Measurements from ENCODE around the gene TRIM50. TPM values are rescaled to one million over a fixed set of nuclear protein-coding genes. Genes with fewer than 3 reads are reported as not detected.
"Not testable (repeated sequence)": the region's sequence is repeated elsewhere in the genome, so short reads cannot be mapped to it uniquely, and the experiment has no call there.

Gene TRIM50
- total RNA-seq, 1 donor from 2014 or later: 4.6 TPM

DNA sequence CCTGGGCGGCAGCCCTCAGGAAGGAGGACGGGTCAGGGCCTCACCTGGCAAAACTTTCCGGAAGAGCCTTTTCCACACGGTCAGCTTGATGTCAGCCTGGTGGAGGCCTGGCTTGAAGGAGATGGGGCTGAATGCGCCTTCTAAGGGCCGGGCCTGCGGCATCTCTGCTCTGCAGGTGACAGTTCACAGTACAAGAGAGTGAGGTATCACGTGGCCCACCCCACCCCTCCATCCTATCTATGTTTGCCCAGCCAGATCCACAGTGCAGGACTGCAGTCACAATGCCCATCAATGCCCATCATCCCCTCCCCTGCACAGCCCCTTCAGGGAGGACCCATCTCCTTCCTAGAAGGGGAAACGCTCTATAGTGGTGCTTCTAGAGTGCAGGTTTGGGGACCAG is 11.4 kb downstream of the TRIM50 start:
- TF ChIP-seq CTCF (conservative IDR thresholded peaks at IDR 0.05): no peak
- H3K27ac Mint-ChIP-seq: no peak overlapping the region
- H3K4me3 Mint-ChIP-seq: no peak overlapping the region
- no peaks in the 10 kb centered on the region for H3K4me1 Mint-ChIP-seq (ENCODE audit: unreplicated experiment)
- DNase-seq (ENCODE audit: extremely low spot score, unreplicated experiment): no peak
- H3K9me3 Mint-ChIP-seq: no peaks in the 10 kb centered on the region
- no peaks in the 10 kb centered on the region for H3K27me3 Mint-ChIP-seq
- no peaks in the 10 kb centered on the region for H3K36me3 Mint-ChIP-seq

GRCh38 chr7:73314271-73314670 is 13.6 kb downstream of the TRIM50 start:
- DNase-seq (ENCODE audit: extremely low spot score, unreplicated experiment): no peak
- TF ChIP-seq CTCF (conservative IDR thresholded peaks at IDR 0.05): no peak

DNA sequence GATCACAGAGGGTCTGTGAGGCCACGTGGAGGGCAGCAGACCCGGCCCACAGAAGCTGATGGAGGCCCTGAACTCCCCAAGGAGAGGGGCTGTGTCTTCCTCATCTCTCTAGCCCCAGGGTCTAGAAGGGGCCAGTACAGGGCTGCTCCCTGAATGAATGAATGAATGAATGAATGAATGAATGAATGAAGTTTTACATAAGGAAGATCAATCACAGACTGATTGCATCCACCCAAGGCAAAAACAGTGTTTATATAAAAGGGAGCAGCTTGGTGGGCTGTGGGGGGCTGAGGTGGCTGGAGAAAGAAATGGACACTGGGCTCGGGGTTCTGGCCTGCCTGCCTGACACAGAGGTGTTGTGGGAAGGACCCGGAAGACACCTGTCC is 14.4 kb downstream of the TRIM50 start:
- TF ChIP-seq CTCF (conservative IDR thresholded peaks at IDR 0.05): no peak
- Mint-ChIP-seq H3K9me3 (no peaks in the 10 kb centered on the region), H3K36me3 (no peaks in the 10 kb centered on the region), H3K27ac (no peak overlapping the region), H3K4me1 (ENCODE audit: unreplicated experiment) (no peaks in the 10 kb centered on the region), H3K4me3 (no peak overlapping the region), H3K27me3 (no peaks in the 10 kb centered on the region)
- no peak for DNase-seq (ENCODE audit: extremely low spot score, unreplicated experiment)

More at GRCh38 chr7:73314271-73314670, 13.6 kb downstream of the TRIM50 start:
- no peaks in the 10 kb centered on the region for H3K27me3 Mint-ChIP-seq
- H3K4me3 Mint-ChIP-seq: no peak overlapping the region
- no peak overlapping the region for H3K27ac Mint-ChIP-seq
- no peaks in the 10 kb centered on the region for H3K9me3 Mint-ChIP-seq
- H3K4me1 Mint-ChIP-seq (ENCODE audit: unreplicated experiment): no peaks in the 10 kb centered on the region
- no peaks in the 10 kb centered on the region for H3K36me3 Mint-ChIP-seq

DNA sequence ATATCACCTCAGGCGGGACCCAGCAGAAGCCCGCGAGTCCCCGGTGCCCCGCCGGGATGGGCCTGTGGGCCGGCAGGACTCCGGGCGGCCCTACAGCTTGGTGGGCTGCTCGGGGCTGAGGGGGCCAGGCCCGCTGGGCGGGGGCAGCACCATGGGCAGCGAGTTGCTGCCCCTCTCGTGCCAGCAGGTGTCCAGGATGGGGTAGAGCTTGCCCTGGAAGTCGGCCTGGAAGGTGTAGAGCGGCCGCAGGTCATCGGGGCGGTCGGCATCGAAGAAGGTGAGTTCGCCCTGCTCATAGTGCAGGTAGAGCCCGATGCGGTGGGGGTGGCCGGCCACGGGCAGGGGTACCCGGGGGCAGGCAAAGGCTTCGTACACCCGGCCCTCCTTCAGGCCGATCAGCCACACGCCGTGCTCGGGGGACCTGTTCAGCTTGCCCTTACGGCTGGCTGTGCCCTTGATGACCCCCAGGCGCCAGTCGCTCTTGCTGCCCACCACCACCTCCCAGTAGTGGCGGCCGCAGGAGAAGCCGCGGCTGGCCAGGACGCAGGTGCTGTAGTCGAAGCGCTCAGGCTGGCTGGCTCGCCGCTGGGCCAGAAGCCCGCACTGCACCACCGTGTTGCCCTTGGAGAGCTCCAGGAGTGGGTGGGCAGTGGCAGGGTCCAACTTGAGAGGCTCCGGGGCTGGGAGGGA is 14.9 kb downstream of the TRIM50 start:
- no peak for DNase-seq (ENCODE audit: extremely low spot score, unreplicated experiment)
- Mint-ChIP-seq H3K4me3 (no peak overlapping the region), H3K27ac (no peak overlapping the region), H3K4me1 (ENCODE audit: unreplicated experiment) (peaks cover 3% of the 10 kb centered on the region), H3K9me3 (no peaks in the 10 kb centered on the region), H3K27me3 (no peaks in the 10 kb centered on the region), H3K36me3 (no peaks in the 10 kb centered on the region)
- TF ChIP-seq CTCF (conservative IDR thresholded peaks at IDR 0.05): no peak

DNA sequence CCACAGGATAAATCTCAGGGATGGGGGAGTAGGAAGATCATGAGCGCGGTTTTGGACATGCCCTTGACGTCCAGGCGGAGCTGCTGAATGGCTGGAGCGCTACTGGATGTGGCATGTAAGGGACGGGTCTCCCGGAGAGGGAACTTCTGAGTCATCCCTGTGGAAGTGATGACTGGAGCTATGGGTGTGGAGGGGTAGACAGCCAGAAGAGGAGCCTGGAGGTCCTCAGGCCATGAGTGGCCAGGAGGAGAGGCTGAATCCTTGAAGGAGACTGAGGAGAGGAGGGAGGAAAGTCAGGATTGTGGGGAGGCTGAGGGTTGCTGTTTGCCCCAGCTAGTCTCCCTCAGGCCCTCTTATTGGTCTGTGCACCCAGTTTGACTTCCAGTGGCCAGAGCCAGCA is 16.5 kb downstream of the TRIM50 start:
- H3K36me3 Mint-ChIP-seq; H3K9me3 Mint-ChIP-seq; DNase-seq (ENCODE audit: extremely low spot score, unreplicated experiment); H3K27ac Mint-ChIP-seq; H3K27me3 Mint-ChIP-seq; H3K4me3 Mint-ChIP-seq: not testable (repeated sequence)
- peaks cover 13% of the 10 kb centered on the region for H3K4me1 Mint-ChIP-seq (ENCODE audit: unreplicated experiment)

- peak within 1 kb of the TSS; percentile 96 for H3K4me3 Mint-ChIP-seq
- no peaks in the 10 kb centered on the region for H3K9me3 Mint-ChIP-seq
- TF ChIP-seq CTCF (conservative IDR thresholded peaks at IDR 0.05): no peak
- H3K27ac Mint-ChIP-seq: peak within 1 kb of the TSS; percentile 79
- DNase-seq (ENCODE audit: extremely low spot score, unreplicated experiment): peak; percentile 84
- peaks cover 4% of the 10 kb centered on the region for H3K36me3 Mint-ChIP-seq
- peaks cover 13% of the 10 kb centered on the region for H3K4me1 Mint-ChIP-seq (ENCODE audit: unreplicated experiment)
- H3K27me3 Mint-ChIP-seq: no peaks in the 10 kb centered on the region
These were observed 19.1 kb downstream of the TRIM50 start, which contains the start of gene NSUN5 for GRCh38 chr7:73308665-73309214. Gene NSUN5 (minus strand): TSS chr7:73308826. CDS start chr7:73308790, 36 bp downstream.

Measured in type B pancreatic cell (in vitro differentiated cells).